Fibroblast of lung (primary cell): Measurements from ENCODE around the gene METTL16.

ENCODE experiments used
- CTCF ChIP-seq, 2 donors: IDR thresholded peaks in 1 of 2; conservative IDR thresholded peaks in 1 of 2; 1 replicate in 1 of 2; 2 replicates in 1 of 2; pipeline ENCODE4 v1.5.1; 2011 to 2012; ENCODE audit warnings: low read length in 2 of 2, control low read depth in 1 of 2, inconsistent platforms in 1 of 2, low read depth in 1 of 2, mild to moderate bottlenecking in 1 of 2
- EZH2 ChIP-seq: IDR thresholded peaks from 2 replicates; pipeline ENCODE4 v1.5.1; 2012; ENCODE audit warnings: low read length, control low read depth, mild to moderate bottlenecking; ENCODE audit errors: missing control alignments

GRCh38 chr17:2508035-2508434 is 3.7 kb downstream of the METTL16 start:
- TF ChIP-seq CTCF (conservative IDR thresholded peaks at IDR 0.05 in 1 of 2, IDR thresholded peaks at IDR 0.05 in 1 of 2; ENCODE audit: low read depth in 1 of 2, low read length in 2 of 2) (no peak), EZH2 (no peak)
